Loucy (cell line): ENCODE results near the gene DNASE1L3.

Source experiments
- CTCF ChIP-seq: fragments of 200-600 bp; sonication (generic); conservative IDR thresholded peaks from 2 replicates; pipeline ENCODE4 v1.5.1; 2014; ENCODE audit warnings: mild to moderate bottlenecking, antibody characterized with exemption, low read length
- EZH2phosphoT487 ChIP-seq: fragments of 200-600 bp; IDR thresholded peaks from 2 replicates; pipeline ENCODE4 v1.6.1; 2018; ENCODE audit warnings: antibody characterized with exemption, mild to moderate bottlenecking, moderate library complexity, borderline replicate concordance

- TF ChIP-seq CTCF (no peak), EZH2phosphoT487 (no peak)
These were observed 25.9 kb upstream of the DNASE1L3 start for GRCh38 chr3:58236527-58237237.
